ENCODE results near the gene LIAS. TPM values are rescaled to one million over a fixed set of nuclear protein-coding genes. Genes with fewer than 3 reads are reported as not detected.

LIAS gene
- total and polyA plus RNA-seq, 2 of the 13 experiments (the other 11 are each of a cell fraction or from before 2014, with no cell fraction given): 16.0 to 16.6 TPM

DNA sequence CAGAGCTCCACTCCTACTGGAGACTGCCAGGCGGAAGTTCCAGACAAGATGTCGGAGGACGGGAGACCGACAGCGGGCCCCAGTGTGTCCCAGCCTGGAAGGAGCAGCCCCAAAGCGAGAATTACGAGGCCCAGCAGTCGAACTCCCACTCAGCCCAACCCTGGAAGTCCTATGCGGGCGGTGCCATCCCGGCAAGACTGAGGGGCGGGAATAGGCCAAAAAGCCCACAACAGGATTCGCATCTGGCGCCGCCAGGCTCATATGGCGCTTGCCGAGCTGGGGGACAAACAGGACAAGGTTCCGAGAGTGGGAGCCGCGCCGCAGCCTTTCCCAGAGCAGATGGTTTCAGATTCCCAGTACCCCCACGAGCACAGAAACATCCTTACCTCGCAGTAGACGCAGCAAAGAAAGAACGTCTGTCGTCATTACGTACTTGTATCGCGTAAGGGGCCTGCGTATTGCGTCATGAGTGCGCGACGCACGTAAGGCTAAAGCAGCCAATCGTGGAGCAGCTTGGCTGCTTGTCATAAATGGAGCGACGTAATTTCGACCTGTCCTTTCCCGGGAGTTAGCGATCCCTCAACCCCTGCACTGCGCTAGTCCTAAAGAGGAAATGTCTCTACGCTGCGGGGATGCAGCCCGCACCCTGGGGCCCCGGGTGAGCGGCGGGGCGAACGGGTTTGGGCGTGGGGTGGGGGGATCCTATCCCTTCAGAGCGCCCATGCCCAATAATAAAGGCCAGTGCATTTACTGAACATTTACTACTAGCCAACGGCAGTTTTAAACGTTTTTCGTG, at the start of gene LIAS, which contains the start of gene RPL9 (continued):
- TF ChIP-seq, protein P1, sequence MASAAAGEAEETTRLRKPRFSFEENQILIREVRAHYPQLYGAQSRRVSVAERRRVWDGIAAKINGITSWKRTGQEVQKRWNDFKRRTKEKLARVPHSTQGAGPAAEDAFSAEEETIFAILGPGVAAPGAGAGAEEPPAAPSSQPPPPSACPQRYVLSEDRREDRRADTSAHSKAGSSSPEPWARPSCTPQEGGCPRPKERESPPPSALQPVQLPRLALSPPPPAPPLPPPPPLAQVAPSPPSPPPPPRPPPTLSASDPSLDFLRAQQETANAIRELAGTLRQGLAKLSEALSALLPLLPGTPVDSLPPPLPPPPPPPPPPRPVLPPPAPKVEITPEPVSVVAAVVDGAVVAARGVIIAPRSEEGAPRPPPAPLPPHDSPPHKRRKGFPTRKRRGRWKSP (CRISPR knock-in tag; IDR thresholded peaks at IDR 0.05): peak; percentile 83
- no peak; the same call in 1 of the 2 replicates for TF ChIP-seq ZBTB7B (CRISPR knock-in tag; IDR thresholded peaks at IDR 0.05)
- no peak for TF ChIP-seq CENPX (CRISPR knock-in tag; IDR thresholded peaks at IDR 0.05)
- TF ChIP-seq ZNF354B (CRISPR knock-in tag; IDR thresholded peaks at IDR 0.05): peak; percentile 69; the same call in 1 of the 2 replicates
- TF ChIP-seq, protein P2, sequence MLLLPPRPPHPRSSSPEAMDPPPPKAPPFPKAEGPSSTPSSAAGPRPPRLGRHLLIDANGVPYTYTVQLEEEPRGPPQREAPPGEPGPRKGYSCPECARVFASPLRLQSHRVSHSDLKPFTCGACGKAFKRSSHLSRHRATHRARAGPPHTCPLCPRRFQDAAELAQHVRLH (CRISPR knock-in tag; IDR thresholded peaks at IDR 0.05; ENCODE audit: borderline replicate concordance, low read depth): peak; percentile 76; the same call in 1 of the 2 replicates
- peak; percentile 70; the same call in 1 of the 2 replicates for TF ChIP-seq ZNF230 (CRISPR knock-in tag; IDR thresholded peaks at IDR 0.05)
- TF ChIP-seq, protein P3, sequence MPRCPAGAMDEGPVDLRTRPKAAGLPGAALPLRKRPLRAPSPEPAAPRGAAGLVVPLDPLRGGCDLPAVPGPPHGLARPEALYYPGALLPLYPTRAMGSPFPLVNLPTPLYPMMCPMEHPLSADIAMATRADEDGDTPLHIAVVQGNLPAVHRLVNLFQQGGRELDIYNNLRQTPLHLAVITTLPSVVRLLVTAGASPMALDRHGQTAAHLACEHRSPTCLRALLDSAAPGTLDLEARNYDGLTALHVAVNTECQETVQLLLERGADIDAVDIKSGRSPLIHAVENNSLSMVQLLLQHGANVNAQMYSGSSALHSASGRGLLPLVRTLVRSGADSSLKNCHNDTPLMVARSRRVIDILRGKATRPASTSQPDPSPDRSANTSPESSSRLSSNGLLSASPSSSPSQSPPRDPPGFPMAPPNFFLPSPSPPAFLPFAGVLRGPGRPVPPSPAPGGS (CRISPR knock-in tag; IDR thresholded peaks at IDR 0.05): no peak
- no peak for TF ChIP-seq WIZ (CRISPR knock-in tag; IDR thresholded peaks at IDR 0.05)
- TF ChIP-seq SOX13 (IDR thresholded peaks at IDR 0.05): no peak
- TF ChIP-seq SOX13 (CRISPR knock-in tag; conservative IDR thresholded peaks at IDR 0.05 in 1 of 2, IDR thresholded peaks at IDR 0.05 in 1 of 2): peak in 1 of 2 experiments; percentile 37; a peak in 2 of 4 replicates
- no peak for TF ChIP-seq ZNF180 (CRISPR knock-in tag; IDR thresholded peaks at IDR 0.05; ENCODE audit: borderline replicate concordance, low read depth)
- peak; percentile 68 for TF ChIP-seq ZNF274 (CRISPR knock-in tag; IDR thresholded peaks at IDR 0.05)
- TF ChIP-seq REXO4 (CRISPR knock-in tag; IDR thresholded peaks at IDR 0.05; ENCODE audit: borderline replicate concordance): no peak
- TF ChIP-seq ZNF34 (CRISPR knock-in tag; IDR thresholded peaks at IDR 0.05; ENCODE audit: borderline replicate concordance): no peak
- TF ChIP-seq, protein P4, sequence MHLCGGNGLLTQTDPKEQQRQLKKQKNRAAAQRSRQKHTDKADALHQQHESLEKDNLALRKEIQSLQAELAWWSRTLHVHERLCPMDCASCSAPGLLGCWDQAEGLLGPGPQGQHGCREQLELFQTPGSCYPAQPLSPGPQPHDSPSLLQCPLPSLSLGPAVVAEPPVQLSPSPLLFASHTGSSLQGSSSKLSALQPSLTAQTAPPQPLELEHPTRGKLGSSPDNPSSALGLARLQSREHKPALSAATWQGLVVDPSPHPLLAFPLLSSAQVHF (CRISPR knock-in tag; IDR thresholded peaks at IDR 0.05): no peak
- no peak; the same call in 1 of the 2 replicates for TF ChIP-seq HNF4A (CRISPR knock-in tag; IDR thresholded peaks at IDR 0.05)
- TF ChIP-seq, protein P5, sequence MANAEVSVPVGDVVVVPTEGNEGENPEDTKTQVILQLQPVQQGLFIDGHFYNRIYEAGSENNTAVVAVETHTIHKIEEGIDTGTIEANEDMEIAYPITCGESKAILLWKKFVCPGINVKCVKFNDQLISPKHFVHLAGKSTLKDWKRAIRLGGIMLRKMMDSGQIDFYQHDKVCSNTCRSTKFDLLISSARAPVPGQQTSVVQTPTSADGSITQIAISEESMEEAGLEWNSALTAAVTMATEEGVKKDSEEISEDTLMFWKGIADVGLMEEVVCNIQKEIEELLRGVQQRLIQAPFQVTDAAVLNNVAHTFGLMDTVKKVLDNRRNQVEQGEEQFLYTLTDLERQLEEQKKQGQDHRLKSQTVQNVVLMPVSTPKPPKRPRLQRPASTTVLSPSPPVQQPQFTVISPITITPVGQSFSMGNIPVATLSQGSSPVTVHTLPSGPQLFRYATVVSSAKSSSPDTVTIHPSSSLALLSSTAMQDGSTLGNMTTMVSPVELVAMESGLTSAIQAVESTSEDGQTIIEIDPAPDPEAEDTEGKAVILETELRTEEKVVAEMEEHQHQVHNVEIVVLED (CRISPR knock-in tag; IDR thresholded peaks at IDR 0.05; ENCODE audit: borderline replicate concordance): peak; percentile 100
- TF ChIP-seq ZNF746 (CRISPR knock-in tag; IDR thresholded peaks at IDR 0.05): no peak
- no peak for TF ChIP-seq ONECUT2 (CRISPR knock-in tag; IDR thresholded peaks at IDR 0.05)
- TF ChIP-seq, protein P6, sequence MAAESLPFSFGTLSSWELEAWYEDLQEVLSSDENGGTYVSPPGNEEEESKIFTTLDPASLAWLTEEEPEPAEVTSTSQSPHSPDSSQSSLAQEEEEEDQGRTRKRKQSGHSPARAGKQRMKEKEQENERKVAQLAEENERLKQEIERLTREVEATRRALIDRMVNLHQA (CRISPR knock-in tag; IDR thresholded peaks at IDR 0.05): no peak
- peak; percentile 86 for TF ChIP-seq HOXD1 (CRISPR knock-in tag; IDR thresholded peaks at IDR 0.05)
- no peak for TF ChIP-seq HOXA7 (CRISPR knock-in tag; IDR thresholded peaks at IDR 0.05)
- peak; percentile 55; the same call in 1 of the 2 replicates for TF ChIP-seq ZBTB20 (CRISPR knock-in tag; IDR thresholded peaks at IDR 0.05; ENCODE audit: borderline replicate concordance, low read depth)

Data from HepG2 (cell line).